H1 (cell line): Measurements from ENCODE around the gene FYTTD1. TPM values are rescaled to one million over a fixed set of nuclear protein-coding genes. Genes with fewer than 3 reads are reported as not detected.

Experiments used
- ASH2L ChIP-seq: fragments of 200-600, 300-600 bp; sonication (generic); IDR thresholded peaks from one replicate; pipeline ENCODE4 v1.7.1; 2017; ENCODE audit warnings: low read length
- ATF2 ChIP-seq: IDR thresholded peaks from 2 replicates; pipeline ENCODE4 v1.6.1; 2012; ENCODE audit warnings: low read length, inconsistent platforms
- ATF3 ChIP-seq: IDR thresholded peaks from 2 replicates; pipeline ENCODE4 v1.6.1; 2011; ENCODE audit warnings: low read depth, mild to moderate bottlenecking, low read length; ENCODE audit not compliant: insufficient read depth
- CEBPB ChIP-seq: IDR thresholded peaks from 2 replicates; pipeline ENCODE4 v1.6.1; 2012; ENCODE audit warnings: low read depth, low read length
- HDAC2 ChIP-seq, 2 experiments: fragments of 300-600 bp in 1 of 2; sonication (generic) in 1 of 2; IDR thresholded peaks; 2 replicates each; pipeline ENCODE4 v1.6.1; 2011 to 2012; ENCODE audit warnings: low read depth in 2 of 2, low read length in 2 of 2, mild to moderate bottlenecking in 2 of 2, moderate library complexity in 2 of 2, borderline replicate concordance in 1 of 2, inconsistent platforms in 1 of 2
- JUND ChIP-seq: IDR thresholded peaks from 2 replicates; pipeline ENCODE4 v1.6.1; 2011; ENCODE audit warnings: mild to moderate bottlenecking, improper control_type of control experiment, low read length
- NANOG ChIP-seq: IDR thresholded peaks from 2 replicates; pipeline ENCODE4 v1.6.1; 2011; ENCODE audit warnings: low read length, low read depth, mild to moderate bottlenecking, inconsistent platforms; ENCODE audit not compliant: insufficient read depth, poor library complexity, severe bottlenecking
- RAD21 ChIP-seq, 2 experiments: IDR thresholded peaks in 1 of 2; conservative IDR thresholded peaks in 1 of 2; 2 replicates each; pipeline ENCODE4 v1.6.1; 2011; ENCODE audit warnings: low read depth in 2 of 2, low read length in 2 of 2, improper control_type of control experiment in 1 of 2, inconsistent platforms in 1 of 2, mild to moderate bottlenecking in 1 of 2, moderate library complexity in 1 of 2
- SIN3A ChIP-seq, 2 experiments: IDR thresholded peaks in 1 of 2; conservative IDR thresholded peaks in 1 of 2; 2 replicates each; pipeline ENCODE4 v1.6.1; 2011 to 2012; ENCODE audit warnings: low read length in 2 of 2, improper control_type of control experiment in 1 of 2, low read depth in 1 of 2, mild to moderate bottlenecking in 1 of 2
- SP1 ChIP-seq: IDR thresholded peaks from 2 replicates; pipeline ENCODE4 v1.6.1; 2011; ENCODE audit warnings: low read depth, low read length
- USF2 ChIP-seq: IDR thresholded peaks from 2 replicates; pipeline ENCODE4 v1.6.1; 2011; ENCODE audit warnings: low read length, improper control_type of control experiment
- YY1 ChIP-seq: IDR thresholded peaks from 2 replicates; pipeline ENCODE4 v1.6.1; 2011; ENCODE audit warnings: low read depth, mild to moderate bottlenecking, low read length
- polyA plus RNA-seq, 7 experiments: library from polyadenylated mRNA; depleted of rRNA in 3 of 7; stranded (reverse) in 5 of 7; unstranded in 2 of 7; fragments of >200 nt in 5 of 7; fragments of 200-250 nt in 2 of 7; gene quantifications; 1 replicate in 5 of 7; 2 replicates in 1 of 7; 4 replicates in 1 of 7; pipeline versions ENCODE4 v1.2.1 to v1.2.3, GENCODE V29; 2011 to 2013; ENCODE audit warnings: missing spikeins in 2 of 7, mixed read lengths in 2 of 7
- total RNA-seq: library from RNA; stranded (reverse); fragmentation: NEBNext Ultra II Directional; extraction: Animal tissue kit (Norgen Biotek cat#: 25700); gene quantifications from 2 replicates; pipeline ENCODE4 v1.2.1, GENCODE V29; 2021

Gene FYTTD1
- total and polyA plus RNA-seq, 2 of the 8 experiments (the other 6 are each of a cell fraction or from before 2014, with no cell fraction given) = 3.1 to 24.4 TPM

GRCh38 chr3:197736491-197737318 lies 13.0 kb upstream of the FYTTD1 start, which contains the start of gene RUBCN (continued):
- TF ChIP-seq SIN3A (conservative IDR thresholded peaks at IDR 0.05 in 1 of 2, IDR thresholded peaks at IDR 0.05 in 1 of 2; ENCODE audit: low read depth in 1 of 2, low read length in 2 of 2) = 0 out of 4 replicates have a peak, but pooled peaks of 1 of the 2 experiments have one; percentile 5
- peak; percentile 29 for TF ChIP-seq ASH2L
- TF ChIP-seq RAD21 (IDR thresholded peaks at IDR 0.05 in 1 of 2, conservative IDR thresholded peaks at IDR 0.05 in 1 of 2; ENCODE audit: low read depth in 2 of 2, low read length in 2 of 2) = no peak
- TF ChIP-seq HDAC2 (IDR thresholded peaks at IDR 0.05; ENCODE audit: borderline replicate concordance in 1 of 2, low read depth in 2 of 2, low read length in 2 of 2) = no peak
- TF ChIP-seq USF2 = no peak
- no peak for TF ChIP-seq YY1
- TF ChIP-seq ATF2 = no peak
- no peak for TF ChIP-seq JUND
- TF ChIP-seq SP1 = peak; percentile 61; the same call in 1 of the 2 replicates
- TF ChIP-seq ATF3 = no peak
- no peak for TF ChIP-seq NANOG
- no peak for TF ChIP-seq CEBPB
